Measurements from ENCODE around the gene AGPAT1. TPM values are rescaled to one million over a fixed set of nuclear protein-coding genes. Genes with fewer than 3 reads are reported as not detected.

Gene AGPAT1
- total and polyA plus RNA-seq, 2 of the 8 experiments (the other 6 are each of a cell fraction or from before 2014, with no cell fraction given) = 96.0 to 222 TPM

DNA sequence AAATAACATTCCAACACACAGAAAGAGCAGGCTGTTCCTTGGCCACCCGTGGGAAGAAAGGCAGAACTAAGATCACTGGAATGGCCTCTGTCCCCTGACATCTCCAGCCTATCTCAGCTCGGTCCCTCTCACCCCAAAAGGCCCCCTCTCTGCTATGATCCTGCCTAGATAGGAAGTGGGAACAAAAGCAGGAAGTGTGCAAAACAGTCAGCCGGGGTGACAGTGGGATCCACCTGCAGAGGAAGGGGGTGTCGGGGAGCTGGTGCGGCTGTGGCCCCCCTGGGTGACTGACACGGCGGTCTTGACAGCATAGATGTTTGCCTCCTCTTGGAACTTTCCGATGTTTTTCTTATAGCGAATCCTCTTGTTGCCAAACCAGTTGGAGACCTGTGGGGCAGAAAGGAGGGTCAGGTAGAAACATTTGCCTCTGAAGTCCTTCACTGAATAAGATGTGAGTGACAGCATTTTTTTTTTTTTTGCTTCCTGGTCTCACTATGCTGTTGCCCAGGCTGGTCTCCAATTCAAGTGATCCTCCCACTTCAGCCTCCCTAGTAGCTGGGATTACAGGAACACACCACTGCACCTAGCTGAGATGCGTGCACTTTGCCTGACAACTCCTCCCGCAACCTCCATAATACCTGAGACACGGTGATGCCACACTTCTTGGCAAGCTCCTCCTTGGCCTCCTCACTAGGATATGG, 11.3 kb upstream of the AGPAT1 start:
- no peak overlapping the region for H3K27ac ChIP-seq (ENCODE audit: low read depth, low read length)
- WGBS, 2 experiments (ENCODE audit: extremely low coverage in 1 of 2, insufficient coverage in 1 of 2, insufficient read length in 1 of 2, insufficient replicate concordance in 2 of 2, low coverage in 1 of 2, low lambda C conversion rate in 2 of 2, missing lambda C conversion rate in 1 of 2) = 87% methylated on average over 12 of the region's 12 CpGs; no CpG with 5 or more reads in 1 of the 2 experiments
- no peak for TF ChIP-seq JUND (IDR thresholded peaks at IDR 0.05; ENCODE audit: low read length)
- TF ChIP-seq CHD1 (IDR thresholded peaks at IDR 0.05; ENCODE audit: low read depth, low read length) = no peak
- TF ChIP-seq RBBP5 (IDR thresholded peaks at IDR 0.05; ENCODE audit: borderline replicate concordance, low read depth, low read length) = no peak

More for the DNA sequence above, 11.3 kb upstream of the AGPAT1 start:
- Histone ChIP-seq H3K4me3 (ENCODE audit: extremely low read depth in 1 of 4, insufficient read depth in 2 of 4, low read depth in 3 of 4, low read length in 4 of 4) (no peak overlapping the region), H2BK20ac (ENCODE audit: low read length) (no peak overlapping the region), H2BK5ac (ENCODE audit: low read depth, low read length) (no peak overlapping the region), H3K4me2 (ENCODE audit: insufficient read depth in 1 of 2, low read depth in 2 of 2, low read length in 2 of 2) (no peak overlapping the region; a peak in 1 of 4 replicates), H3K79me2 (ENCODE audit: control insufficient read depth in 1 of 2, insufficient read depth in 2 of 2, low read length in 2 of 2) (peaks cover 0 to 13% of the 10 kb centered on the region in 2 experiments; a peak in 2 of 4 replicates), H2BK120ac (replicated peaks; ENCODE audit: low read depth, low read length) (no peak overlapping the region), H2BK15ac (ENCODE audit: low read length) (no peak overlapping the region), H3K36me3 (ENCODE audit: control insufficient read depth in 2 of 4, insufficient read depth in 4 of 4, low read length in 3 of 4) (peaks cover 4 to 26% (median 24%) of the 10 kb centered on the region in 4 experiments; a peak in 7 of 8 replicates), H4K5ac (ENCODE audit: insufficient read length, low read depth, low read length) (no peak overlapping the region), H2AK5ac (ENCODE audit: low read depth, low read length) (no peak overlapping the region), H3K27me3 (replicated peaks in 1 of 4; ENCODE audit: control insufficient read depth in 3 of 4, extremely low read depth in 1 of 4, insufficient read depth in 3 of 4, low read length in 3 of 4) (no peaks in the 10 kb centered on the region; a peak in 1 of 7 replicates), H3K9me3 (ENCODE audit: insufficient read depth in 2 of 2, low read depth in 1 of 2, low read length in 1 of 2) (no peaks in the 10 kb centered on the region), H3K79me1 (ENCODE audit: low read depth, low read length) (peaks cover 2% of the 10 kb centered on the region), H2AFZ (ENCODE audit: low read length) (no peak overlapping the region), H3K23ac (ENCODE audit: insufficient read length) (no peak overlapping the region), H4K20me1 (replicated peaks in 1 of 2; ENCODE audit: control insufficient read depth in 1 of 2, insufficient read depth in 2 of 2, low read length in 2 of 2) (peaks cover 0 to 3% of the 10 kb centered on the region in 2 experiments), H3K4me1 (replicated peaks in 1 of 4; ENCODE audit: control insufficient read depth in 3 of 4, insufficient read depth in 4 of 4, low read length in 3 of 4) (peaks cover 0 to 21% (median 11%) of the 10 kb centered on the region in 4 experiments; a peak in 6 of 7 replicates), H3K4ac (replicated peaks; ENCODE audit: insufficient read length, low read depth, low read length) (no peak overlapping the region), H4K91ac (replicated peaks; ENCODE audit: insufficient read length, low read length) (no peak overlapping the region), H4K8ac (ENCODE audit: extremely low read depth, insufficient read depth, low read length) (no peak overlapping the region), H3K9ac (replicated peaks in 1 of 4; ENCODE audit: extremely low read depth in 1 of 4, low read depth in 3 of 4, low read length in 3 of 4) (no peak overlapping the region), H3K56ac (replicated peaks; ENCODE audit: insufficient read length, low read depth, low read length) (no peak overlapping the region), H3K18ac (ENCODE audit: extremely low read depth, low read length) (no peak overlapping the region), H3K23me2 (ENCODE audit: low read depth, low read length) (peaks cover 5% of the 10 kb centered on the region), H2BK12ac (ENCODE audit: low read depth, low read length) (no peak overlapping the region), H3K14ac (ENCODE audit: insufficient read length) (no peak overlapping the region)
- no peak for DNase-seq (ENCODE audit: low read depth in 1 of 2, low spot score in 2 of 2)
- CTCF ChIA-PET (ENCODE audit: partially characterized antibody) = interaction anchor here (3.2 kb wide), 1 partner anchor 69 kb away, joined by 13 read pairs; no protein-coding TSS in a partner anchor
- POLR2A ChIA-PET (ENCODE audit: partially characterized antibody) = interaction anchor here (0.6 to 13.3 kb wide), 7 partner anchors 8 to 479 kb away, joined by 3 to 194 read pairs (median 3); partner anchors contain the start of genes AGPAT1, FKBPL, HLA-DQB1 and PRRT1
- no peak for FAIRE-seq
